ENCODE data around the gene STX1A. TPM values are rescaled to one million over a fixed set of nuclear protein-coding genes. Genes with fewer than 3 reads are reported as not detected.

STX1A gene
- total and polyA plus RNA-seq, 2 of the 8 experiments (the other 6 are each of a cell fraction or from before 2014, with no cell fraction given), result 13.5 to 17.5 TPM

DNA sequence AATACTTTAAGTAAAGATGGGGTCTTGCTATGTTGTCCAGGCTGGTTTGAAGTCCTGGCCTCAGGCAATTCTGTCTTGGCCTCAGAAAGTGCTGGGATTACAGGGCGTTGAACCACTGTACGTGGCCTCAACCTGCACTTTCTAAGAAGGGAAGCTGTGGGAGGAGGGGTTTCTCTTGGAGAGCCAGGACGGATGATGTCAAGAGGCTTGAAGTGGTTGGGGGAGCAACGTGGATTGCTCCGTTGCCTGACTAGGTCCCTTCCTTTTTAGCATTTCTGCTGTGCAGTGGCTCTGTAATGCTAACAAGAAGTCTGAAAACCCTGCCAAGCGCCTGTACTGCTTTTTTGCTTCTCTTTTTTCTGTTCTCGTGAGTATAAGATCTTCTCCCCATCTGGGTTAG is 28.8 kb downstream of the STX1A start:
- Histone ChIP-seq H3K4ac (replicated peaks; ENCODE audit: insufficient read length, low read depth, low read length) (no peak overlapping the region), H3K4me2 (ENCODE audit: insufficient read depth in 1 of 2, low read depth in 2 of 2, low read length in 2 of 2) (no peak overlapping the region), H3K27me3 (replicated peaks in 1 of 4; ENCODE audit: control insufficient read depth in 3 of 4, extremely low read depth in 1 of 4, insufficient read depth in 3 of 4, low read length in 3 of 4) (no peaks in the 10 kb centered on the region), H2BK15ac (ENCODE audit: low read length) (no peak overlapping the region), H3K27ac (ENCODE audit: low read depth, low read length) (no peak overlapping the region), H3K9ac (replicated peaks in 1 of 4; ENCODE audit: extremely low read depth in 1 of 4, low read depth in 3 of 4, low read length in 3 of 4) (no peak overlapping the region), H4K5ac (ENCODE audit: insufficient read length, low read depth, low read length) (no peak overlapping the region), H3K79me2 (ENCODE audit: control insufficient read depth in 1 of 2, insufficient read depth in 2 of 2, low read length in 2 of 2) (peaks cover 0 to 21% of the 10 kb centered on the region in 2 experiments; a peak in 2 of 4 replicates), H3K4me1 (replicated peaks in 1 of 4; ENCODE audit: control insufficient read depth in 3 of 4, insufficient read depth in 4 of 4, low read length in 3 of 4) (no peaks in the 10 kb centered on the region), H3K18ac (ENCODE audit: extremely low read depth, low read length) (no peak overlapping the region), H3K9me3 (ENCODE audit: insufficient read depth in 2 of 2, low read depth in 1 of 2, low read length in 1 of 2) (no peaks in the 10 kb centered on the region), H3K79me1 (ENCODE audit: low read depth, low read length) (peaks cover 10% of the 10 kb centered on the region), H2BK5ac (ENCODE audit: low read depth, low read length) (no peak overlapping the region), H3K36me3 (ENCODE audit: control insufficient read depth in 2 of 4, insufficient read depth in 4 of 4, low read length in 3 of 4) (peaks cover 23 to 56% (median 41%) of the 10 kb centered on the region in 4 experiments; a peak in 7 of 8 replicates), H3K23ac (ENCODE audit: insufficient read length) (no peak overlapping the region), H3K14ac (ENCODE audit: insufficient read length) (no peak overlapping the region), H2BK12ac (ENCODE audit: low read depth, low read length) (no peak overlapping the region), H4K91ac (replicated peaks; ENCODE audit: insufficient read length, low read length) (no peak overlapping the region), H4K8ac (ENCODE audit: extremely low read depth, insufficient read depth, low read length) (no peak overlapping the region), H4K20me1 (replicated peaks in 1 of 2; ENCODE audit: control insufficient read depth in 1 of 2, insufficient read depth in 2 of 2, low read length in 2 of 2) (peaks cover 2 to 9% of the 10 kb centered on the region in 2 experiments), H2AK5ac (ENCODE audit: low read depth, low read length) (no peak overlapping the region), H2BK20ac (ENCODE audit: low read length) (no peak overlapping the region), H3K23me2 (ENCODE audit: low read depth, low read length) (no peaks in the 10 kb centered on the region), H2BK120ac (replicated peaks; ENCODE audit: low read depth, low read length) (no peak overlapping the region), H2AFZ (ENCODE audit: low read length) (no peak overlapping the region), H3K4me3 (ENCODE audit: extremely low read depth in 1 of 4, insufficient read depth in 2 of 4, low read depth in 3 of 4, low read length in 4 of 4) (no peak overlapping the region), H3K56ac (replicated peaks; ENCODE audit: insufficient read length, low read depth, low read length) (no peak overlapping the region)
- ChIA-PET CTCF (ENCODE audit: partially characterized antibody) (interaction anchor here (1.0 to 3.8 kb wide), 6 partner anchors 11 to 196 kb away, joined by 3 to 22 read pairs (median 6); partner anchors contain the start of gene VPS37D), POLR2A (ENCODE audit: partially characterized antibody) (interaction anchor here (3.9 kb wide), 1 partner anchor 11 kb away, joined by 29 read pairs; no protein-coding TSS in a partner anchor)
- 86% methylated on average over 7 of the region's 7 CpGs; no CpG with 5 or more reads in 1 of the 2 experiments for WGBS, 2 experiments (ENCODE audit: extremely low coverage in 1 of 2, insufficient coverage in 1 of 2, insufficient read length in 1 of 2, insufficient replicate concordance in 2 of 2, low coverage in 1 of 2, low lambda C conversion rate in 2 of 2, missing lambda C conversion rate in 1 of 2)
- no peak for FAIRE-seq
- TF ChIP-seq TEAD4 (IDR thresholded peaks at IDR 0.05; ENCODE audit: low read depth, low read length), result no peak
- TF ChIP-seq SUZ12 (IDR thresholded peaks at IDR 0.05; ENCODE audit: low read length), result no peak
- TF ChIP-seq BCL11A (IDR thresholded peaks at IDR 0.05; ENCODE audit: low read depth in 2 of 2, low read length in 2 of 2), result no peak
- no peak for TF ChIP-seq CBX5 (IDR thresholded peaks at IDR 0.05; ENCODE audit: low read depth, low read length)
- TF ChIP-seq ZNF274 (IDR thresholded peaks at IDR 0.05; ENCODE audit: borderline replicate concordance, extremely low read depth, low read length), result no peak
- no peak for TF ChIP-seq BACH1 (IDR thresholded peaks at IDR 0.05; ENCODE audit: low read length)
- TF ChIP-seq RBBP5 (IDR thresholded peaks at IDR 0.05; ENCODE audit: borderline replicate concordance, low read depth, low read length), result no peak
- TF ChIP-seq, protein P1, sequence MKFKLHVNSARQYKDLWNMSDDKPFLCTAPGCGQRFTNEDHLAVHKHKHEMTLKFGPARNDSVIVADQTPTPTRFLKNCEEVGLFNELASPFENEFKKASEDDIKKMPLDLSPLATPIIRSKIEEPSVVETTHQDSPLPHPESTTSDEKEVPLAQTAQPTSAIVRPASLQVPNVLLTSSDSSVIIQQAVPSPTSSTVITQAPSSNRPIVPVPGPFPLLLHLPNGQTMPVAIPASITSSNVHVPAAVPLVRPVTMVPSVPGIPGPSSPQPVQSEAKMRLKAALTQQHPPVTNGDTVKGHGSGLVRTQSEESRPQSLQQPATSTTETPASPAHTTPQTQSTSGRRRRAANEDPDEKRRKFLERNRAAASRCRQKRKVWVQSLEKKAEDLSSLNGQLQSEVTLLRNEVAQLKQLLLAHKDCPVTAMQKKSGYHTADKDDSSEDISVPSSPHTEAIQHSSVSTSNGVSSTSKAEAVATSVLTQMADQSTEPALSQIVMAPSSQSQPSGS (IDR thresholded peaks at IDR 0.05; ENCODE audit: low read length), result no peak
- no peak for TF ChIP-seq CEBPB (IDR thresholded peaks at IDR 0.05; ENCODE audit: low read depth, low read length)
- no peak for DNase-seq (ENCODE audit: low read depth in 1 of 2, low spot score in 2 of 2)

Measured in H1 (cell line).